ENCODE results near the gene LIPJ. TPM values are rescaled to one million over a fixed set of nuclear protein-coding genes. Genes with fewer than 3 reads are reported as not detected.

LIPJ gene
- total RNA-seq = not detected

DNA sequence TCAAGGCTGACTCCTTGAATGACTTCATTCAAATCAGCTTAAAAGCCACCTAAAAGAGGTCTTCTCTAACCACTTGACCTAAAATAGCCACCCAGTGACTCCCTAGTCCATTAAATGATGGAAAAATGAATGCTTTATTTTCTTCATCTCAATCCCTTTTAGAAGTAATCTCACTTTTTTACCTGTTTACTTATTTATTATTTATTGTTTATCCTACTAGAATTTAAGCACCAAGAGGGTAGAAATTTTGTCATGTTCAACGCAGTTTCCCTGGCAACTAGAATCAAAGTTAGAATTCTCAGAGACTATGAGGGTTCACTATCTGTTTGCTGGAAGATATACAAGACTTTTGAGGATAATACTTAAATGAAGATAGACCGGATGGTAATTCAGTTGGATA, at the start of gene LIPJ:
LIPJ (plus strand) TSS at position 301 of the 400 bp plus-strand sequence. CDS start 3,926 bp downstream, outside the sequence.
- peaks cover 5 to 8% of the 10 kb centered on the region in 2 donors for H3K4me1 Mint-ChIP-seq (ENCODE audit: low read depth in 2 of 2)
- no peaks in the 10 kb centered on the region for H3K36me3 Mint-ChIP-seq
- H3K4me3 Mint-ChIP-seq = no peak within 1 kb of the TSS
- no peaks in the 10 kb centered on the region for H3K9me3 Mint-ChIP-seq
- H3K27me3 Mint-ChIP-seq = peaks cover 8 to 21% of the 10 kb centered on the region in 2 donors
- DNase-seq (ENCODE audit: low spot score) (no peak), ATAC-seq (no peak)
- H3K27ac Mint-ChIP-seq = no peak within 1 kb of the TSS

DNA sequence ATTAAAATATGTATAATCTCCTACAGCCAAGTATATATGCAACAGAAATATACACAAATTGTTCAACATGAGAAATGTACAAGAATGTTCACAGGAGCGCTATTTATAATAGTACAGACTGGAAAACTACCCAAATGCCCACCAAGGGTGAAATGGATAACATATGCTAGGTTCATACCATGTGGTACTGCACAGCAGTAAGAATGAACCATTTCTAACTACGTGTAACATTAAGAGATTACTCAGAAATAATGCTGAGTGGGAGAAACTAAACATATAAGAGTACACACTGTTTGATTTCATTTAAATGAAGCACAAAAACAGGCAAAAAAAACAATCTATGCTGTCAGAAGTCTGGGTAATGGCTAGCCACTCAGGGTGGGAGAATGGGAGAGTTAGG, 49.2 kb upstream of the LIPJ start:
- no peaks in the 10 kb centered on the region for H3K36me3 Mint-ChIP-seq
- peaks cover 8 to 15% of the 10 kb centered on the region in 2 donors for H3K27me3 Mint-ChIP-seq
- ATAC-seq (no peak), DNase-seq (ENCODE audit: low spot score) (no peak)
- no peaks in the 10 kb centered on the region for H3K4me1 Mint-ChIP-seq (ENCODE audit: low read depth in 2 of 2)
- H3K4me3 Mint-ChIP-seq = no peak overlapping the region
- no peaks in the 10 kb centered on the region for H3K9me3 Mint-ChIP-seq
- no peak overlapping the region for H3K27ac Mint-ChIP-seq

DNA sequence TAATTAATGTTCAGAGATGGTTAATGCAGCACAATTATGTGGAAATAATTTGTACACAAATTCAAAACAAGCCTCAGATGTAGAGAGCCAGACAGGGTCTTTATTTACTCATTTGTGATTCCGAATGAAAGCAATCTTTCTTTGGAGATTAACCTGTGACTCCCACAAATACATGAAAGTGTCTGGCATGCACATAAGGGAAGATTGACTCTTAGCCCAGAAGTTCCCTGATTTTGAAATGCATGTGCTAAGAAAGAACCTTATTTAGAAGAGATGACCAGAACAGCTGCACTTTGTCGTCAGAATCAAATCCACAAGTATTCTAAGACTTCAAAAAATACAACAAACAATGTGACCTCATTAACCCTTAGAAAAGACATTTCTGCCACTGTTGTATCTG, 48.5 kb upstream of the LIPJ start:
- no peak for ATAC-seq
- DNase-seq (ENCODE audit: low spot score) = no peak
- Mint-ChIP-seq H3K9me3 (no peaks in the 10 kb centered on the region), H3K4me1 (ENCODE audit: low read depth in 2 of 2) (no peaks in the 10 kb centered on the region), H3K27me3 (peaks cover 8 to 15% of the 10 kb centered on the region in 2 donors), H3K4me3 (no peak overlapping the region), H3K36me3 (no peaks in the 10 kb centered on the region), H3K27ac (no peak overlapping the region)

GRCh38 chr10:88540351-88540750, 46.2 kb upstream of the LIPJ start:
- Mint-ChIP-seq H3K36me3 (no peaks in the 10 kb centered on the region), H3K9me3 (no peaks in the 10 kb centered on the region), H3K4me1 (ENCODE audit: low read depth in 2 of 2) (no peaks in the 10 kb centered on the region), H3K27me3 (peaks cover 0 to 6% of the 10 kb centered on the region in 2 donors), H3K4me3 (no peak overlapping the region), H3K27ac (no peak overlapping the region)
- DNase-seq (ENCODE audit: low spot score) (no peak), ATAC-seq (no peak)

DNA sequence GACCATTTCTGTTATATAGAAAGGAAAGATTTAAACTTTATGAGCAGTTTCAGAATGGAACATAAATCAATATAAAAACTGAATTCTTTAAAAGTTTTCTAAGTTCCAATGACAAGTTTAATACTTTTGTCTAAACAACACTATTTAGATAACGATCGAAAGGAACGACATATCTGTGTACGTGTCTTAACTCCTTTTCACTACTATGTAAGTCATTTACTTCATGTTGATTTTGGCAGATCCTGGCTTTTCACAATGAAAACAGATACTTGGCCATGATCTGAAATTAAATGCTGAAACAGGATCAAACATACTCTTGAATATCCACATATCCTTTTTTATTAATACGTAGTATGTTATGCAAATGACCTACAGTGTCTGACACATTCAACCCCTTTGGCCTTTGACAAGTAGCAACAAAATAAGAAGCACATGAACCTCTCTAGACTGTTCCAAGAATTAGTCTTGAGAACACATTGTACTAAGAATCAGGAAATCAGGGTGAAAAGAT, 45.4 kb upstream of the LIPJ start:
- Mint-ChIP-seq H3K27me3 (peaks cover 0 to 5% of the 10 kb centered on the region in 2 donors), H3K36me3 (no peaks in the 10 kb centered on the region), H3K27ac (no peak overlapping the region), H3K4me3 (no peak overlapping the region), H3K4me1 (ENCODE audit: low read depth in 2 of 2) (no peaks in the 10 kb centered on the region), H3K9me3 (no peaks in the 10 kb centered on the region)
- DNase-seq (ENCODE audit: low spot score) = no peak
- ATAC-seq = no peak

GRCh38 chr10:88542522-88542921, 44.0 kb upstream of the LIPJ start:
- Mint-ChIP-seq H3K27ac (no peak overlapping the region), H3K36me3 (no peaks in the 10 kb centered on the region), H3K4me3 (no peak overlapping the region), H3K27me3 (peaks cover 0 to under 1% of the 10 kb centered on the region in 2 donors), H3K9me3 (no peaks in the 10 kb centered on the region), H3K4me1 (ENCODE audit: low read depth in 2 of 2) (no peaks in the 10 kb centered on the region)
- DNase-seq (ENCODE audit: low spot score) (no peak), ATAC-seq (no peak)

DNA sequence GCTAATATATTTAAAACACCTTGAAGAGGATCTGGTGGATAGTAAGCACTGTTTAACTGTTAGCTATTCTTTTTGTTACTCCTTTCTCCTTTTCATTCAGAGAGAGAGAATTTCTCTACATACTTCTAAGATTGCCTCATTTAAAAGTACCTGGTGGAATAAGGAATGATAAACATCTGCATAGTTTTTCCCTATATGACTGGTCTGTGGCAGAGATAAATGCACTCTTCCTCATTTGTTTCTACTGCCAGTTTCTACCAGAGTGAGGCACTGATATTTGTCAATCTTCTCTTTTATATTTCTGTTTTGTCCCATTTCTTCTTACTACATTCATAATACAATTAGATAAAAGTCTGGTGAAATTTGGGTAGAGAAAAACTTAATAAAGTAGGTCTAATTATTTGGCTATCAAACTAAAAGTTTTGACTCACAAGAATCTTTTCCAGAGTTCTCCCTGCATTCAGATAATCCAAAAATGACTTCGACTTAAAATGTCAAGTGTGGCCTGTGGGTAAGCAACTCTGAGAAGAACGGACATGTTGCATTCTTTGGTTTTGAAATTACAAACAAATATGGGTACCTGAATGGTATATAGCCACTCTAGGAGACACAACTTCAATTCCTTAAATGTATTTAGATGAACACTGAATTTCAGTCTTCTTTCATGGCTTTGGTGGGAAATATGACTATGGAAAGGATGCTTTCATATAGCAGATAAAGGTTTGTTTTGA, 42.3 kb upstream of the LIPJ start:
- H3K27me3 Mint-ChIP-seq = no peaks in the 10 kb centered on the region
- DNase-seq (ENCODE audit: low spot score) (no peak), ATAC-seq (no peak)
- no peaks in the 10 kb centered on the region for H3K4me1 Mint-ChIP-seq (ENCODE audit: low read depth in 2 of 2)
- H3K9me3 Mint-ChIP-seq = no peaks in the 10 kb centered on the region
- H3K4me3 Mint-ChIP-seq = no peak overlapping the region
- no peaks in the 10 kb centered on the region for H3K36me3 Mint-ChIP-seq
- no peak overlapping the region for H3K27ac Mint-ChIP-seq

GRCh38 chr10:88545359-88545758, 41.2 kb upstream of the LIPJ start:
- no peak for ATAC-seq
- H3K27me3 Mint-ChIP-seq = no peaks in the 10 kb centered on the region
- no peak overlapping the region for H3K4me3 Mint-ChIP-seq
- H3K27ac Mint-ChIP-seq = no peak overlapping the region
- no peak for DNase-seq (ENCODE audit: low spot score)
- H3K36me3 Mint-ChIP-seq = no peaks in the 10 kb centered on the region
- no peaks in the 10 kb centered on the region for H3K4me1 Mint-ChIP-seq (ENCODE audit: low read depth in 2 of 2)
- H3K9me3 Mint-ChIP-seq = no peaks in the 10 kb centered on the region

GRCh38 chr10:88546497-88546896, 40.1 kb upstream of the LIPJ start:
- H3K27ac Mint-ChIP-seq = no peak overlapping the region
- H3K9me3 Mint-ChIP-seq = no peaks in the 10 kb centered on the region
- no peaks in the 10 kb centered on the region for H3K36me3 Mint-ChIP-seq
- H3K4me1 Mint-ChIP-seq (ENCODE audit: low read depth in 2 of 2) = no peaks in the 10 kb centered on the region
- H3K4me3 Mint-ChIP-seq = no peak overlapping the region
- DNase-seq (ENCODE audit: low spot score) (no peak), ATAC-seq (no peak)
- H3K27me3 Mint-ChIP-seq = no peaks in the 10 kb centered on the region

- H3K4me1 Mint-ChIP-seq (ENCODE audit: low read depth in 2 of 2) = no peaks in the 10 kb centered on the region
- no peak overlapping the region for H3K27ac Mint-ChIP-seq
- H3K36me3 Mint-ChIP-seq = no peaks in the 10 kb centered on the region
- no peaks in the 10 kb centered on the region for H3K9me3 Mint-ChIP-seq
- ATAC-seq (no peak), DNase-seq (ENCODE audit: low spot score) (no peak)
- no peaks in the 10 kb centered on the region for H3K27me3 Mint-ChIP-seq
- H3K4me3 Mint-ChIP-seq = no peak overlapping the region
These were observed 35.3 kb upstream of the LIPJ start for GRCh38 chr10:88551246-88551645.

DNA sequence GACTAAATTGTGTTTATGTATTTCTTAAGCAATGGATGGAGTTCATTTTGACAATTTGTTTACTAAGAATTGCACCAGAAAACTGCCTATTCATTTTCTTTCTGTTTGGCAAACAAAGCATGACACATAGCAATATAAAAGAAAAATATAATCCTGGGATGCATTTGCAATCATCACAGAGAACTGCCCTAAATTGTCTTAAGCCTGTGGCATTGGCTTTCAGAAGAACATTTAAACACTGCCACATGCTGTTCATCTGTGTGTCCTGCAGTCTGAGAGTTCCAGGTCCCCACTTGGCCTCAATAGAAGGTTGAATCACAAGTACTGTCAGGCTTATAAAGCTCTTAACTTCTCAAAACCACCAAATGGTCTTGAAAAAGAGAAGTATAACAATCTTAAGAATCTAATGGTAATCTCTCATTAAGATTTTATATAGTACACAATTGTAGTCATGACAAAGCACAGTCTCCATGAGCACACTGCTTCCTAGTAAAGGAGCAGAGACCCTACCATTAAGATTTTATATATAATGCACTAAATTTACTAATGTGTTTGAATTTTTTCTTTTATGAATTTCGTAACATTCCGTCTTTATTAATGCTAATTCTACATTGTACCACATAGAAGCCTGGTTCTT, 33.3 kb upstream of the LIPJ start:
- Mint-ChIP-seq H3K4me1 (ENCODE audit: low read depth in 2 of 2) (no peaks in the 10 kb centered on the region), H3K36me3 (no peaks in the 10 kb centered on the region)

DNA sequence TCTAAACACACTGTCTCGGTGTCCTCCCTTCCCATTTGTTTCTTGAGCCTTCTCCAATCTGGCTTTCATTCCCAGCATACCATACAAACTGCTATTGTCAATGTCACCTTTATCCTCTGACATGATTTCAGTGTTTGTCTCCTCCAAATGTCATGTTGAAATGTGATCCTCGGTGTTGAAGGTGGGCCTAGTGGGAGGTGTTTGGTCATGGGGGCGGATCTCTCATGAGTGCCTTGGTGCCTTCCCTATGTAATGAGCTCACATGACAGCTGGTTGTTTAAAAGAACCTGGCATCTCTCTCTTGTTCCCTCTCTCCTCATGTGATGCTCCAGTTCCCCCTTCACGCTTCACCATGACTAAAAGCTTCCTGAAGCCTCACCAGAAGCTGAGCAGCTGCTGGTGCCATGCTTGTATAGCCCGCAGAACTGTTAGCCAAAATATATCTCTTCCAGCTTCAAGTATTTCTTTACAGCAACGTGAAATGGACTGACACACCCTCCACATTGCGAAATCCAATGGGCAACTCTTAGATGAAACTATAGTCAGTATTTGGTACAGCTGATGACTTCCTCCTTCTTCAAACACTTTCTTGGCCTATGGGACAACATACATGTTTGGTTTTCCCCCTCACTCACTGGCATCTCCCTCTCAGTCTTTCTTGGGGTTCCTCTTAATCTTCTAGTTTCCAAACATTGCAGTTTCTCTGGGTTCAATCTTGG, 31.2 kb upstream of the LIPJ start:
- Mint-ChIP-seq H3K4me1 (ENCODE audit: low read depth in 2 of 2) (peaks cover 0 to 6% of the 10 kb centered on the region in 2 donors), H3K27ac (no peak overlapping the region), H3K4me3 (no peak overlapping the region), H3K36me3 (no peaks in the 10 kb centered on the region), H3K27me3 (no peaks in the 10 kb centered on the region), H3K9me3 (no peaks in the 10 kb centered on the region)
- DNase-seq (ENCODE audit: low spot score) = no peak
- no peak for ATAC-seq

More for the DNA sequence above, 33.3 kb upstream of the LIPJ start:
- ATAC-seq = no peak
- Mint-ChIP-seq H3K27me3 (no peaks in the 10 kb centered on the region), H3K4me3 (no peak overlapping the region), H3K27ac (no peak overlapping the region), H3K9me3 (no peaks in the 10 kb centered on the region)
- no peak for DNase-seq (ENCODE audit: low spot score)

GRCh38 chr10:88557256-88557655, 29.3 kb upstream of the LIPJ start:
- Mint-ChIP-seq H3K4me1 (ENCODE audit: low read depth in 2 of 2) (peaks cover 0 to 6% of the 10 kb centered on the region in 2 donors), H3K9me3 (no peaks in the 10 kb centered on the region), H3K27ac (no peak overlapping the region), H3K27me3 (peaks cover 0 to under 1% of the 10 kb centered on the region in 2 donors), H3K36me3 (no peaks in the 10 kb centered on the region), H3K4me3 (no peak overlapping the region)
- ATAC-seq (no peak), DNase-seq (ENCODE audit: low spot score) (no peak)

DNA sequence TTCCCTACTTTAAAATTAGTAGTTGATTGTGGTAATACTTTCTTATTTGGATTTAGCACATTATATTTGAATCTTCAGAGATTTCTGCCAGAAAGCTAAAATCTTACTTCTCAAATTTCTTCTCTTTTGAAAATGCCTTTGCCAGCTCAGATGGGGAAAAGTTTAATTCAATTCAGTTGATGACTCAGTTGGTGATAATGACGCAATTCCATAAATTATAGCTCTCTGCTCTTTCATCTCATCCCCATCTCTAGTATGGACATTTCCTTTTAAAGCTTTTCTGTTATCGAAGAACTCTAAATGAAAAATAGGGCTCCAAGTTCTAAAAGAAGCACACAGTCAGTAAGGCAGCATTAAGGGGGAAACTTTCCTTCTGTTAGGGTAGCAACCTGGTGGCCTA, 28.9 kb upstream of the LIPJ start:
- H3K27me3 Mint-ChIP-seq = peaks cover 0 to 3% of the 10 kb centered on the region in 2 donors
- no peak for ATAC-seq
- no peaks in the 10 kb centered on the region for H3K9me3 Mint-ChIP-seq
- no peak overlapping the region for H3K27ac Mint-ChIP-seq
- no peak overlapping the region for H3K4me3 Mint-ChIP-seq
- no peaks in the 10 kb centered on the region for H3K36me3 Mint-ChIP-seq
- DNase-seq (ENCODE audit: low spot score) = no peak
- peaks cover 0 to 6% of the 10 kb centered on the region in 2 donors for H3K4me1 Mint-ChIP-seq (ENCODE audit: low read depth in 2 of 2)
